Measurements from ENCODE around the gene FAHD1.
A peak's percentile ranks its signal among the peaks of the same experiment; 100 is the strongest.
"Not testable (repeated sequence)": the region's sequence is repeated elsewhere in the genome, so short reads cannot be mapped to it uniquely, and the experiment has no call there.

FAHD1 gene

GRCh38 chr16:1850981-1851380 lies 24.0 kb downstream of the FAHD1 start:
- no peak for DNase-seq (ENCODE audit: low read depth)

- no peak for DNase-seq (ENCODE audit: low read depth)
These were observed 24.8 kb downstream of the FAHD1 start for GRCh38 chr16:1851793-1852192.

GRCh38 chr16:1857433-1858097 lies 30.6 kb downstream of the FAHD1 start:
- no peak for DNase-seq (ENCODE audit: low read depth)

- no peak for DNase-seq (ENCODE audit: low read depth)
These were observed 31.3 kb downstream of the FAHD1 start for GRCh38 chr16:1858189-1858865.

- DNase-seq (ENCODE audit: low read depth), result no peak
These were observed 32.6 kb downstream of the FAHD1 start for GRCh38 chr16:1859650-1860049.

GRCh38 chr16:1861730-1862129 lies 34.7 kb downstream of the FAHD1 start:
- DNase-seq (ENCODE audit: low read depth), result no peak

GRCh38 chr16:1862394-1862793 lies 35.4 kb downstream of the FAHD1 start:
- no peak for DNase-seq (ENCODE audit: low read depth)

GRCh38 chr16:1863681-1864460 lies 36.9 kb downstream of the FAHD1 start:
- DNase-seq (ENCODE audit: low read depth), result no peak

- no peak for DNase-seq (ENCODE audit: low read depth)
These were observed 39.1 kb downstream of the FAHD1 start for GRCh38 chr16:1865902-1866690.

- DNase-seq (ENCODE audit: low read depth), result no peak
These were observed 43.5 kb downstream of the FAHD1 start for GRCh38 chr16:1870365-1871082.

GRCh38 chr16:1871974-1872635 lies 45.1 kb downstream of the FAHD1 start, which contains the start of gene MEIOB:
Gene MEIOB (minus strand): TSS chr16:1872164. CDS start chr16:1868175, 3,989 bp downstream.
- DNase-seq (ENCODE audit: low read depth), result peak; percentile 10

- DNase-seq (ENCODE audit: low read depth), result no peak
These were observed 47.8 kb downstream of the FAHD1 start for GRCh38 chr16:1874854-1875253.

- not testable (repeated sequence) for DNase-seq (ENCODE audit: low read depth)
These were observed 49.1 kb downstream of the FAHD1 start for GRCh38 chr16:1876066-1876465.

- DNase-seq (ENCODE audit: low read depth), result no peak
These were observed 49.5 kb downstream of the FAHD1 start for GRCh38 chr16:1876468-1876867.

- no peak for DNase-seq (ENCODE audit: low read depth)
These were observed 50.1 kb downstream of the FAHD1 start for GRCh38 chr16:1877089-1877488.

- DNase-seq (ENCODE audit: low read depth), result no peak
These were observed 50.8 kb downstream of the FAHD1 start for GRCh38 chr16:1877804-1878203.

- DNase-seq (ENCODE audit: low read depth), result no peak
These were observed 51.2 kb downstream of the FAHD1 start for GRCh38 chr16:1878256-1878655.
